Right ventricle myocardium superior (tissue), 1 donor: Measurements from ENCODE around the gene ARL16. TPM values are rescaled to one million over a fixed set of nuclear protein-coding genes. Genes with fewer than 3 reads are reported as not detected.

Experiments used
- ATAC-seq: fragments of 200-7000 bp; cut with Tn5 transposase; one replicate; pipeline ENCODE4 v1.9.1; 2020; ENCODE audit warnings: mild to moderate bottlenecking; ENCODE audit not compliant: poor library complexity
- DNase-seq: peaks from one replicate; pipeline ENCODE4 v3.0.0-alpha.2; 2020
- intact Hi-C: fragments of 100-400 bp; cut with DNase I; formaldehyde crosslinking; loops from one replicate; pipeline ENCODE4 v1.11.2; 2022
- microRNA-seq: library from miRNA; unstranded; fragments of <30 nt; microRNA quantifications from one replicate; pipeline ENCODE4 v1.2.0, GENCODE V29; 2020
- total RNA-seq: library from RNA; stranded (reverse); fragmentation: NEBNext Ultra II Directional; extraction: Animal tissue kit (Norgen Biotek cat#: 25700); gene quantifications from one replicate; pipeline ENCODE4 v1.2.1, GENCODE V29; 2021
- donor health status: DM: no; HTN: yes; CAD: no; lungs with severe emphysema.

Gene ARL16
- total RNA-seq, 1 donor from 2014 or later: 11.9 TPM

DNA sequence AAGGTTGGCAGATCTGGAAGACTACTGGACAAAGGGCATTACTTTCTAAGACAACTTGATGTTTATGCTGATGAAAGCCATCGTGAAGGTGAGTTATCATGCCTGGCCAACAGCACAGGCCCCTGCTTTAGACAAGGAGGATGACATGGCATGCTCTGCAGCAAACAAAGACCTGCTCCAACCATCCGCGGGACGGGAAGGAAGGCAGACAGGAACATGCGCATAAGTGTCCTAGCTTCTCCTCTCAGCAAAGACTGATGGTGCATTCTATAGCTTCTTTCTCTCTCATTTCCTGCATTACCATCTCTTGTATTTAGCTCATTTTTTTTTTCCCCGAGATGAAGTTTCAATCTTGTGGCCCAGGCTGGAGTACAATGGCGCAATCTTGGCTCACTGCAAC lies 52.1 kb downstream of the ARL16 start:
- DNase-seq (no peak), ATAC-seq (no peak)

More for the DNA sequence above, 52.1 kb downstream of the ARL16 start:
- intact Hi-C loops: no loop called here

Small RNA genes lying within 50 kb of the gene (microRNA-seq; reads per million reads assigned to microRNA genes)
- not detected for gene MIR6786

Other genes starting within 250 kb of the ARL16 start
- gene ACTG1, start 171.0 kb downstream of the ARL16 start, total RNA-seq: 369 TPM
- 0.19 TPM for gene FSCN2, start 155.4 kb downstream of the ARL16 start, total RNA-seq
- gene FAAP100, start 131.4 kb downstream of the ARL16 start, total RNA-seq: 13.0 TPM
- gene NPLOC4, start 46.7 kb downstream of the ARL16 start, total RNA-seq: 81.1 TPM
- gene TSPAN10, start 46.6 kb downstream of the ARL16 start, total RNA-seq: 0.24 TPM
- gene PDE6G, start 27.3 kb downstream of the ARL16 start, total RNA-seq: not detected
- gene OXLD1, start 17.2 kb downstream of the ARL16 start, total RNA-seq: 16.1 TPM
- gene CCDC137, start 17.1 kb downstream of the ARL16 start, total RNA-seq: 4.8 TPM
- 34.5 TPM for gene HGS, start 214 bp upstream of the ARL16 start, total RNA-seq
- gene MRPL12, start 19.6 kb upstream of the ARL16 start, total RNA-seq: 173 TPM
- 7.0 TPM for gene SLC25A10, start 28.5 kb upstream of the ARL16 start, total RNA-seq
- gene GCGR, start 120.4 kb upstream of the ARL16 start, total RNA-seq: not detected
- 104 TPM for gene MCRIP1, start 149.5 kb upstream of the ARL16 start, total RNA-seq
- gene PPP1R27, start 151.3 kb upstream of the ARL16 start, total RNA-seq: not detected
- gene P4HB, start 176.7 kb upstream of the ARL16 start, total RNA-seq: 309 TPM
- 113 TPM for gene ARHGDIA, start 187.5 kb upstream of the ARL16 start, total RNA-seq
- 29.9 TPM for gene ALYREF, start 207.8 kb upstream of the ARL16 start, total RNA-seq
- 176 TPM for gene ANAPC11, start 207.9 kb upstream of the ARL16 start, total RNA-seq
- 0.24 TPM for gene NPB, start 218.4 kb upstream of the ARL16 start, total RNA-seq
- gene PCYT2, start 227.6 kb upstream of the ARL16 start, total RNA-seq: 29.5 TPM
- 6.1 TPM for gene SIRT7, start 234.4 kb upstream of the ARL16 start, total RNA-seq
- 29.9 TPM for gene MAFG, start 243.9 kb upstream of the ARL16 start, total RNA-seq